Mesothelial cell of epicardium (in vitro differentiated cells): Measurements from ENCODE around the gene NAALADL1. TPM values are rescaled to one million over a fixed set of nuclear protein-coding genes. Genes with fewer than 3 reads are reported as not detected.
A peak's percentile ranks its signal among the peaks of the same experiment; 100 is the strongest.

Experiments used
- DNase-seq, 2 experiments: peaks; one replicate each; pipeline ENCODE4 v3.0.0; 2021; ENCODE audit warnings: low spot score in 2 of 2; ENCODE audit not compliant: unreplicated experiment in 2 of 2
- H3K27ac Mint-ChIP-seq: 2 replicates; pipeline ENCODE4 v1.8.0; 2021; ENCODE audit warnings: mixed read lengths
- H3K27me3 Mint-ChIP-seq: 2 replicates; pipeline ENCODE4 v1.8.0; 2021; ENCODE audit warnings: low read depth, mixed read lengths
- H3K36me3 Mint-ChIP-seq: 2 replicates; pipeline ENCODE4 v1.8.0; 2021; ENCODE audit warnings: mixed read lengths
- H3K4me1 Mint-ChIP-seq: 2 replicates; pipeline ENCODE4 v1.8.0; 2021; ENCODE audit warnings: mixed read lengths
- H3K4me3 Mint-ChIP-seq: 2 replicates; pipeline ENCODE4 v1.8.0; 2021; ENCODE audit warnings: mild to moderate bottlenecking, moderate library complexity, mixed read lengths
- H3K9me3 Mint-ChIP-seq: 2 replicates; pipeline ENCODE4 v1.8.0; 2021; ENCODE audit warnings: mixed read lengths
- microRNA-seq: library from miRNA; unstranded; fragments of <30 nt; microRNA quantifications from one replicate; pipeline ENCODE4 v1.2.0, GENCODE V29; 2021; ENCODE audit warnings: inconsistent platforms, mixed read lengths
- total RNA-seq: library from RNA; stranded (reverse); gene quantifications from 3 replicates; pipeline ENCODE4 v1.2.1, GENCODE V29; 2021
- TF ChIP-seq, protein P1 (sequence below): fragments of 200-600 bp; sonication (generic); IDR thresholded peaks from one replicate; pipeline ENCODE4 v1.5.0; 2021; ENCODE audit warnings: antibody characterized with exemption; ENCODE audit not compliant: unreplicated experiment

The NAALADL1 gene
- total RNA-seq, 1 donor from 2014 or later, result 1.2 TPM

DNA sequence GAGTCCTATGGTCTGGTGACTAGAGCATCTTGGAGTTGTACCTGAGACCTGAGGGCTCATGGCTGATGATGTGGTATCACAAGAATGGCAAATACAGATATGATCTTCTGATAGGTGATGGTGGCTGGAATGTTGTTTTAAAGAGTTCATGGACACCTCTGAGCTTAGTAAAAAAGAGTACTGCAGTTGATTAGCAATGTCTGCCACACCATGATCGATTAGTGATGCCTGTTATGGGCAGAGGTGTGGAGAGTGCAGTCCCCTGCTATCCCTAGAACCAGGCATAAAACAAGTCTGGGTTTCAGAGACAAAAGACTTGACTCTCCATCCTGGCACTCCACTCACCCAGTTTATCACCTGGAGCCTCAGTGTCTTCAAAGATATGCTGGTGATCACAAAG lies 60.2 kb downstream of the NAALADL1 start:
- peaks cover 7% of the 10 kb centered on the region for H3K4me1 Mint-ChIP-seq
- no peak for DNase-seq
- no peaks in the 10 kb centered on the region for H3K36me3 Mint-ChIP-seq
- TF ChIP-seq, protein P1, sequence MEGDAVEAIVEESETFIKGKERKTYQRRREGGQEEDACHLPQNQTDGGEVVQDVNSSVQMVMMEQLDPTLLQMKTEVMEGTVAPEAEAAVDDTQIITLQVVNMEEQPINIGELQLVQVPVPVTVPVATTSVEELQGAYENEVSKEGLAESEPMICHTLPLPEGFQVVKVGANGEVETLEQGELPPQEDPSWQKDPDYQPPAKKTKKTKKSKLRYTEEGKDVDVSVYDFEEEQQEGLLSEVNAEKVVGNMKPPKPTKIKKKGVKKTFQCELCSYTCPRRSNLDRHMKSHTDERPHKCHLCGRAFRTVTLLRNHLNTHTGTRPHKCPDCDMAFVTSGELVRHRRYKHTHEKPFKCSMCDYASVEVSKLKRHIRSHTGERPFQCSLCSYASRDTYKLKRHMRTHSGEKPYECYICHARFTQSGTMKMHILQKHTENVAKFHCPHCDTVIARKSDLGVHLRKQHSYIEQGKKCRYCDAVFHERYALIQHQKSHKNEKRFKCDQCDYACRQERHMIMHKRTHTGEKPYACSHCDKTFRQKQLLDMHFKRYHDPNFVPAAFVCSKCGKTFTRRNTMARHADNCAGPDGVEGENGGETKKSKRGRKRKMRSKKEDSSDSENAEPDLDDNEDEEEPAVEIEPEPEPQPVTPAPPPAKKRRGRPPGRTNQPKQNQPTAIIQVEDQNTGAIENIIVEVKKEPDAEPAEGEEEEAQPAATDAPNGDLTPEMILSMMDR, result no peak
- H3K4me3 Mint-ChIP-seq, result no peak overlapping the region
- no peaks in the 10 kb centered on the region for H3K9me3 Mint-ChIP-seq
- H3K27me3 Mint-ChIP-seq, result peaks cover 1% of the 10 kb centered on the region
- H3K27ac Mint-ChIP-seq, result peak overlapping the region; percentile 0

DNA sequence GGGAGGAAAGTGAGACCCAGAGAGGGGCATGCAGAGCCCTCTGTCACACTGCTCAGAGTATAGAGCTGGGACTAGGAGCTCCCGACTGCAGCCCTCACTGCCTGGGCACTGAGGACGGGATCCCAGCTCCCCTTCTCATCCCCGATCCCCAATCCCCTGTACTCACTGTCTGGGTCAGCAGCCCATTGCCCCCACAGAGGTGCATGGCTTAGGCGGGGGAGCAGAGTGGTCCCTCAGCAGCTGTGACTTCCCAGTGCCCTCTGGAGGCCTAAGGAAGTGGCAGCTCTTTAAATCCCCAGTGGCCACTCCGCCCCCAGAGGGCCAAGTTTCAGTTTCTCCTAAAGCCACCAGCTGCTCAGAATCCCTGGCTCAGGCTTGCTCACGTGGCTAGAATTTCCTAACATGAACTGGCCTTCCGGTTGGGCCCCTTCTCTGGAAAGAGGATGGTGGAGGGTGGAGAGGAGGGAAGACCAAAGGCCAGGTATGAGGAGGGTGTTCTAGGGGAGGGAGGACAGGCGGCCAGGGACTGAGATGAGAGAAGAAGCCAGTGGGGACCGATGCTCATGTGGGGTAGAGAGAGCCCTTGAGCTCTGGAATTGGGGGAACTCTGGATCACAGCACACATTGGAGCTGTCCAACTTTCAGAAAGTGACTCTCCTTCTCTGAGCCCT lies 61.5 kb downstream of the NAALADL1 start, which contains the start of gene BATF2:
Gene BATF2, minus strand, starts transcription at position 262 of the 671 bp plus-strand sequence. Its CDS starts 57 bp downstream, at position 205.
- TF ChIP-seq, protein P1, result no peak
- H3K4me3 Mint-ChIP-seq, result peak within 1 kb of the TSS; percentile 28
- DNase-seq, result no peak
- peaks cover 7% of the 10 kb centered on the region for H3K4me1 Mint-ChIP-seq
- H3K27me3 Mint-ChIP-seq, result peaks cover 1% of the 10 kb centered on the region
- H3K9me3 Mint-ChIP-seq, result no peaks in the 10 kb centered on the region
- H3K27ac Mint-ChIP-seq, result peak within 1 kb of the TSS; percentile 76
- H3K36me3 Mint-ChIP-seq, result no peaks in the 10 kb centered on the region

DNA sequence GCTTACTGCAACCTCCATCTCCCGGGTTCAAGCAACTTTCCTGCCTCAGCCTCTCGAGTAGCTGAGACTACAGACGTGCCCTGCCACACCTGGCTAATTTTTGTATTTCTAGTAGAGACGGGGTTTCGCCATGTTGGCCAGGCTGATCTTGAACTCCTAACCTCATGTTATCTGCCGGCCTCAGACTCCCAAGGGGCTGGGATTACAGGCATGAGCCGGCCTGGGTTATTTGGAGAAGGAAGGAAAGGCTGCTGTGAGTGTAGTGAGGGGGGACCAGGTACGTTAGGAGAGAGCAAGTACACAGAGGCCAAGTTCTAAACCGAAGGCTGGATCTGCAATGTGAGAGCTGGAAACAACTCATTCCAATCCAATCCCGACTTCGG lies 62.0 kb downstream of the NAALADL1 start:
- Mint-ChIP-seq H3K4me3 (peak overlapping the region; percentile 28), H3K4me1 (peaks cover 7% of the 10 kb centered on the region), H3K36me3 (no peaks in the 10 kb centered on the region), H3K27me3 (peaks cover 1% of the 10 kb centered on the region), H3K9me3 (no peaks in the 10 kb centered on the region), H3K27ac (peak overlapping the region; percentile 73)
- no peak for DNase-seq
- TF ChIP-seq, protein P1, result no peak

Small RNAs within 50 kb of the gene (microRNA-seq; reads per million reads assigned to microRNA genes)
- gene MIR6879, result 2.9 reads per million, percentile 3 among the genes with 10 or more reads in this experiment

Other genes with a start within 250 kb of the NAALADL1 start
- gene MEN1, start 248.0 kb downstream of the NAALADL1 start, total RNA-seq, result 44.5 to 45.4 TPM (median 44.9 TPM) in 3 replicates
- gene CDC42BPG, start 213.9 kb downstream of the NAALADL1 start, total RNA-seq, result 24.6 to 30.1 TPM (median 25.0 TPM) in 3 replicates
- 84.9 to 94.5 TPM (median 86.8 TPM) in 3 replicates for gene EHD1, start 179.9 kb downstream of the NAALADL1 start, total RNA-seq
- 29.8 to 32.9 TPM (median 31.7 TPM) in 3 replicates for gene ATG2A, start 141.3 kb downstream of the NAALADL1 start, total RNA-seq
- gene PPP2R5B, start 133.9 kb downstream of the NAALADL1 start, total RNA-seq, result 12.3 to 14.4 TPM (median 13.5 TPM) in 3 replicates
- gene GPHA2, start 122.7 kb downstream of the NAALADL1 start, total RNA-seq, result not detected in 3 replicates
- not detected in 3 replicates for gene MAJIN, start 86.4 kb downstream of the NAALADL1 start, total RNA-seq
- gene BATF2, start 61.6 kb downstream of the NAALADL1 start, total RNA-seq, result 1.5 to 1.9 TPM (median 1.7 TPM) in 3 replicates
- gene ARL2, start 44.4 kb downstream of the NAALADL1 start, total RNA-seq, result 79.9 to 87.3 TPM (median 84.4 TPM) in 3 replicates
- gene SNX15, start 31.1 kb downstream of the NAALADL1 start, total RNA-seq, result 19.2 to 21.0 TPM (median 20.8 TPM) in 3 replicates
- gene SAC3D1, start 17.3 kb downstream of the NAALADL1 start, total RNA-seq, result 15.3 to 16.3 TPM (median 16.1 TPM) in 3 replicates
- gene CDCA5, start 25.5 kb upstream of the NAALADL1 start, total RNA-seq, result 16.4 to 17.0 TPM (median 16.5 TPM) in 3 replicates
- 43.4 to 46.2 TPM (median 45.7 TPM) in 3 replicates for gene ZFPL1, start 25.7 kb upstream of the NAALADL1 start, total RNA-seq
- 95.7 to 114 TPM (median 113 TPM) in 3 replicates for gene VPS51, start 37.7 kb upstream of the NAALADL1 start, total RNA-seq
- 73.4 to 75.6 TPM (median 74.2 TPM) in 3 replicates for gene TM7SF2, start 53.3 kb upstream of the NAALADL1 start, total RNA-seq
- gene ZNHIT2, start 59.1 kb upstream of the NAALADL1 start, total RNA-seq, result 6.7 to 7.5 TPM (median 7.3 TPM) in 3 replicates
- 710 to 765 TPM (median 760 TPM) in 3 replicates for gene FAU, start 63.6 kb upstream of the NAALADL1 start, total RNA-seq
- 41.3 to 45.3 TPM (median 43.8 TPM) in 3 replicates for gene MRPL49, start 63.8 kb upstream of the NAALADL1 start, total RNA-seq
- gene SYVN1, start 76.0 kb upstream of the NAALADL1 start, total RNA-seq, result 45.4 to 52.6 TPM (median 47.8 TPM) in 3 replicates
- gene SPDYC, start 111.7 kb upstream of the NAALADL1 start, total RNA-seq, result not detected in 3 replicates
- 176 to 196 TPM (median 192 TPM) in 3 replicates for gene CAPN1, start 123.4 kb upstream of the NAALADL1 start, total RNA-seq
- gene POLA2, start 203.4 kb upstream of the NAALADL1 start, total RNA-seq, result 14.1 to 16.1 TPM (median 14.6 TPM) in 3 replicates